ENCODE results near the gene PCYT2. TPM values are rescaled to one million over a fixed set of nuclear protein-coding genes. Genes with fewer than 3 reads are reported as not detected.

PCYT2 gene
- total and polyA plus RNA-seq, 9 of the 15 experiments (the other 6 are each of a cell fraction or from before 2014, with no cell fraction given) = 0.92 to 134 (median 82.5) TPM

DNA sequence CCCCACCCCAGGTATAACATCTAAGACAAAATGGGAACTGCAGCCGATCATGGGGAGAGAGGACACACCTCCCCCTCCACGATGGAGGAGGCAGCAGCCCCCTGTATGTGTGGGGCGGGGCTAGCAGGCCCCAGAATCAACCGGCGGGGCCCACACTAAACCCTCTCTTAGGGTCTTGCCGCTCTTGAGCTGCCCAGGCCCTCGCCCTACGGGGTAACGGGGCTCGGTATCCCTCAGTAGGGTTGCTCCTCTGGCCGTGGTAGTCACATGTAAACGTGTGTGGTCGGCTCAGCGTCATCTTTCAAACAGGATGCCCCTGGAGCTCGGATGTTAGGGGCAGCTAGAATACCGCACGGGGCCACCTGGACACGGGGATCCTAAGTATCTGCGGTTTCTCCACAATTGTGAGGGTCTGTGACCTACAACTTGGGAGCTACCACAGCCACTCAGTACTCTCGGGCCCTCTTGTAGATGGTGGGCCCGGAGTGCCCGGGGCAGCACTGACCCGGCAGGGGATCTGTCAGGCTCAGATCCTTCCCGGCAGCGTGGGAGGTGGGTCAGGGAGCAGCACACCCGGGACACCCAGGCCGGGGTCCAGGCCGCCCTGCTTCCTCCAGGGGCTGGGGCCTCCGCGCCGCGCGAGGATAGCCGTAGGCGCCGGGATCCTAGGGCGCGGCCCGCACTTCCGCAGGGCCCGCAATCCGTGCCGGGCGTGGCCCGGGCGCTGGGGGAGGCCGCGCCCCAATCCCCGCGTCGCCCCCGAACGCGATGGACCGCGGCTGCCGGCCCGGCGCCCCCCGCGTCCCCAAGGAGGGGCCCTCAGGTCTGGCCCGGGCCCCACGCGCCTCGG lies 40.8 kb downstream of the PCYT2 start (continued):
- TF ChIP-seq, protein P1, sequence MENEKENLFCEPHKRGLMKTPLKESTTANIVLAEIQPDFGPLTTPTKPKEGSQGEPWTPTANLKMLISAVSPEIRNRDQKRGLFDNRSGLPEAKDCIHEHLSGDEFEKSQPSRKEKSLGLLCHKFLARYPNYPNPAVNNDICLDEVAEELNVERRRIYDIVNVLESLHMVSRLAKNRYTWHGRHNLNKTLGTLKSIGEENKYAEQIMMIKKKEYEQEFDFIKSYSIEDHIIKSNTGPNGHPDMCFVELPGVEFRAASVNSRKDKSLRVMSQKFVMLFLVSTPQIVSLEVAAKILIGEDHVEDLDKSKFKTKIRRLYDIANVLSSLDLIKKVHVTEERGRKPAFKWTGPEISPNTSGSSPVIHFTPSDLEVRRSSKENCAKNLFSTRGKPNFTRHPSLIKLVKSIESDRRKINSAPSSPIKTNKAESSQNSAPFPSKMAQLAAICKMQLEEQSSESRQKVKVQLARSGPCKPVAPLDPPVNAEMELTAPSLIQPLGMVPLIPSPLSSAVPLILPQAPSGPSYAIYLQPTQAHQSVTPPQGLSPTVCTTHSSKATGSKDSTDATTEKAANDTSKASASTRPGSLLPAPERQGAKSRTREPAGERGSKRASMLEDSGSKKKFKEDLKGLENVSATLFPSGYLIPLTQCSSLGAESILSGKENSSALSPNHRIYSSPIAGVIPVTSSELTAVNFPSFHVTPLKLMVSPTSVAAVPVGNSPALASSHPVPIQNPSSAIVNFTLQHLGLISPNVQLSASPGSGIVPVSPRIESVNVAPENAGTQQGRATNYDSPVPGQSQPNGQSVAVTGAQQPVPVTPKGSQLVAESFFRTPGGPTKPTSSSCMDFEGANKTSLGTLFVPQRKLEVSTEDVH (IDR thresholded peaks at IDR 0.05; ENCODE audit: low read depth, partially characterized antibody) = no peak
- TF ChIP-seq RBM15 (IDR thresholded peaks at IDR 0.05; ENCODE audit: insufficient read depth, low read length) (no peak), HOXB6 (CRISPR knock-in tag; IDR thresholded peaks at IDR 0.05; ENCODE audit: borderline replicate concordance) (no peak), XRCC5 (IDR thresholded peaks at IDR 0.05; ENCODE audit: low read depth, low read length) (no peak), ZNF707 (CRISPR knock-in tag; conservative IDR thresholded peaks at IDR 0.05) (no peak), SAFB2 (IDR thresholded peaks at IDR 0.05; ENCODE audit: borderline replicate concordance, low read depth, low read length, severe bottlenecking) (no peak), FOXA1 (IDR thresholded peaks at IDR 0.05; ENCODE audit: borderline replicate concordance) (no peak), NKRF (IDR thresholded peaks at IDR 0.05; ENCODE audit: borderline replicate concordance) (no peak), KLF16 (IDR thresholded peaks at IDR 0.05) (no peak), ZC3H8 (IDR thresholded peaks at IDR 0.05) (no peak), NELFE (IDR thresholded peaks at IDR 0.05; ENCODE audit: insufficient read depth, insufficient read length) (no peak), PURB (CRISPR knock-in tag; IDR thresholded peaks at IDR 0.05; ENCODE audit: low read depth) (no peak), ZBTB12 (CRISPR knock-in tag; IDR thresholded peaks at IDR 0.05) (no peak), SUPT5H (IDR thresholded peaks at IDR 0.05) (0 out of 2 replicates have a peak, but pooled peaks have one; percentile 35), PCBP2 (IDR thresholded peaks at IDR 0.05; ENCODE audit: low read depth, low read length, poor library complexity, severe bottlenecking) (no peak), LEF1 (IDR thresholded peaks at IDR 0.05) (no peak), ZNF133 (CRISPR knock-in tag; IDR thresholded peaks at IDR 0.05) (no peak), DNMT1 (IDR thresholded peaks at IDR 0.05) (no peak), ZNF175 (CRISPR knock-in tag; IDR thresholded peaks at IDR 0.05; ENCODE audit: low read depth) (no peak), DMBX1 (CRISPR knock-in tag; IDR thresholded peaks at IDR 0.05; ENCODE audit: borderline replicate concordance) (no peak)
- TF ChIP-seq, protein P2, sequence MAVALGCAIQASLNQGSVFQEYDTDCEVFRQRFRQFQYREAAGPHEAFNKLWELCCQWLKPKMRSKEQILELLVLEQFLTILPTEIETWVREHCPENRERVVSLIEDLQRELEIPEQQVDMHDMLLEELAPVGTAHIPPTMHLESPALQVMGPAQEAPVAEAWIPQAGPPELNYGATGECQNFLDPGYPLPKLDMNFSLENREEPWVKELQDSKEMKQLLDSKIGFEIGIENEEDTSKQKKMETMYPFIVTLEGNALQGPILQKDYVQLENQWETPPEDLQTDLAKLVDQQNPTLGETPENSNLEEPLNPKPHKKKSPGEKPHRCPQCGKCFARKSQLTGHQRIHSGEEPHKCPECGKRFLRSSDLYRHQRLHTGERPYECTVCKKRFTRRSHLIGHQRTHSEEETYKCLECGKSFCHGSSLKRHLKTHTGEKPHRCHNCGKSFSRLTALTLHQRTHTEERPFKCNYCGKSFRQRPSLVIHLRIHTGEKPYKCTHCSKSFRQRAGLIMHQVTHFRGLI (CRISPR knock-in tag; IDR thresholded peaks at IDR 0.05) = no peak
